ENCODE results near the gene SOX9.

The SOX9 gene

DNA sequence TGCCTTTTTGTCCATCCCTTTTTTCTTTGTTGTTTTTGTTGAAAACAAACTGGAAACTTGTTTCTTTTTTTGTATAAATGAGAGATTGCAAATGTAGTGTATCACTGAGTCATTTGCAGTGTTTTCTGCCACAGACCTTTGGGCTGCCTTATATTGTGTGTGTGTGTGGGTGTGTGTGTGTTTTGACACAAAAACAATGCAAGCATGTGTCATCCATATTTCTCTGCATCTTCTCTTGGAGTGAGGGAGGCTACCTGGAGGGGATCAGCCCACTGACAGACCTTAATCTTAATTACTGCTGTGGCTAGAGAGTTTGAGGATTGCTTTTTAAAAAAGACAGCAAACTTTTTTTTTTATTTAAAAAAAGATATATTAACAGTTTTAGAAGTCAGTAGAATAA, 4.9 kb downstream of the SOX9 start:
- H3K9me3 ChIP-seq (ENCODE audit: insufficient read depth, low read length), result no peaks in the 10 kb centered on the region

DNA sequence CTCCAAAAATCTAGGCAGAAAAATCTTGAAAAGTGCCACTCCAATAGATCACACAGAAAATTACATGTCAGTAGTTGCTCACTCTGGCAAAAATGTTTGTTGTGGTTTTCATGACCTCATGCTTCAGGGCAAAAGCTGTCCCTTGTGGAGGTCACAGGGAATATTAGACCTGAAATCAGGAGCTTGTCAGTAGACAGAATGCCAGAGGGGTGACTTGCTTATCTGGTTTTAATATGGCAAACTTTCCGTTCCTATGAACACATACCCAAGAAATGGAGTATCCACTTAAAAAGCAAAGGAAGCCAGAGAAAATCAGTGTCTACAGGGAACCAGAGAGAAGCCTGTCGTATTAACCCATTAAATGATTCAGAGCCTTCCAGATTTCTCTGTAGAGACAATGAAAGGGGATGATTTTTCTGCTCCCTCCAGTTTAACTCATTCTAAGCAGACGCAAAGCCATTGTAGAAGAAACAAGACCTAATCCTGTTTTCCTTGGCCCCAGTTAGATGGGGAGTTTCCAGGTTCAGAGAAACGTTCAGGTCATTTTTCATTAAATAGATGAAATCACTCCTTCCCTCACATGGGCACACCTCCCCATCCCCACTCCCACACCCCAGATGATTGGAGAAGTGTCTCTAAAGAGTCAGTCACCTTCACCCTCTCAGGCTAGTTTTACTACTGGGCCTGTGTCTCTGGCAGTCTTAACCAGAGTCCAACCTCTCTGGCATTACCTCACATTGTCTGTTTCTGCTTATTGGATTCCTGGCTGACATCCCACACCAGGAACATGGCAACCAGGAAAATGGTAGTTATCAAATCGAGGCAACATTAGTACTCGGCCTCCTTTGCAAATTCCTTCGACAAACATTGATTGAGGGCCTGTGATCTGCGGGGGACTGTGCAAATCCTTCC, 6.0 kb downstream of the SOX9 start:
- Histone ChIP-seq H3K9me2 (replicated peaks; ENCODE audit: insufficient read depth, low read length) (no peaks in the 10 kb centered on the region), H3K9me3 (ENCODE audit: insufficient read depth, low read length) (no peaks in the 10 kb centered on the region), H3K4me3 (ENCODE audit: insufficient read depth, low read length, poor library complexity, severe bottlenecking) (no peak overlapping the region), H3K79me2 (ENCODE audit: insufficient read depth, low read length) (no peaks in the 10 kb centered on the region), H3K4me2 (ENCODE audit: low read depth, low read length, poor library complexity, severe bottlenecking) (no peak overlapping the region), H3K27me3 (ENCODE audit: low read length) (no peaks in the 10 kb centered on the region), H3K9ac (ENCODE audit: low read length) (no peak overlapping the region), H3K36me3 (ENCODE audit: low read length) (no peaks in the 10 kb centered on the region), H4K20me1 (ENCODE audit: low read depth, low read length) (no peaks in the 10 kb centered on the region), H3K27ac (ENCODE audit: low read depth, low read length) (no peak overlapping the region), H2AFZ (ENCODE audit: low read depth, low read length, severe bottlenecking) (no peak overlapping the region), H3F3A (ENCODE audit: insufficient read depth) (no peaks in the 10 kb centered on the region)
- TF ChIP-seq CTCF (IDR thresholded peaks at IDR 0.05; ENCODE audit: insufficient read depth, low read length, poor library complexity, severe bottlenecking), result no peak
- TF ChIP-seq EZH2phosphoT487 (conservative IDR thresholded peaks at IDR 0.05; ENCODE audit: low read length), result no peak

More for the DNA sequence above, 4.9 kb downstream of the SOX9 start:
- Histone ChIP-seq H3K4me3 (ENCODE audit: insufficient read depth, low read length, poor library complexity, severe bottlenecking) (no peak overlapping the region), H3K9me2 (replicated peaks; ENCODE audit: insufficient read depth, low read length) (no peaks in the 10 kb centered on the region), H3K36me3 (ENCODE audit: low read length) (no peaks in the 10 kb centered on the region), H2AFZ (ENCODE audit: low read depth, low read length, severe bottlenecking) (no peak overlapping the region), H3K9ac (ENCODE audit: low read length) (no peak overlapping the region), H4K20me1 (ENCODE audit: low read depth, low read length) (no peaks in the 10 kb centered on the region), H3F3A (ENCODE audit: insufficient read depth) (no peaks in the 10 kb centered on the region), H3K27me3 (ENCODE audit: low read length) (no peaks in the 10 kb centered on the region), H3K79me2 (ENCODE audit: insufficient read depth, low read length) (no peaks in the 10 kb centered on the region), H3K4me2 (ENCODE audit: low read depth, low read length, poor library complexity, severe bottlenecking) (no peak overlapping the region), H3K27ac (ENCODE audit: low read depth, low read length) (no peak overlapping the region)
- no peak for TF ChIP-seq CTCF (IDR thresholded peaks at IDR 0.05; ENCODE audit: insufficient read depth, low read length, poor library complexity, severe bottlenecking)
- no peak for TF ChIP-seq EZH2phosphoT487 (conservative IDR thresholded peaks at IDR 0.05; ENCODE audit: low read length)

DNA sequence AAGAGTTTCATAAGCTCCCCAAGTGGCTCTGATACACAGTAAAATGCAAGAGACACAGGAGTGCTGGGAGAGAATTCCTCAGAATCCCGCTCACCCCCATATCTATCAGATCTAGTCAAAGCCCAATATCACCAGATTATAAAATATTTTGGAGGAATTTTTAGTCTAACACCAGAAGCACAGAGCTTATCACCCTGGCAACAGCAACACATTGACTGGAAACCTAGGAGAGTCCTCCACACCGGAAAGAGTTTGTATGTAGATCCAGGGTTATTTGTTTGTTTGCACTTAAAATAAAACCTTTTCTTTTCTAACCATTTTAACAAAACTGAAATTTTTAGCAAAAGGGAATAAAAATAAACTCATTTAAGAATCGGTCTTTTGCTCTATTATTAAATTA, 7.2 kb downstream of the SOX9 start:
- H3F3A ChIP-seq (ENCODE audit: insufficient read depth), result no peaks in the 10 kb centered on the region
- H3K36me3 ChIP-seq (ENCODE audit: low read length), result no peaks in the 10 kb centered on the region
- H3K9me3 ChIP-seq (ENCODE audit: insufficient read depth, low read length), result no peaks in the 10 kb centered on the region
- no peaks in the 10 kb centered on the region for H4K20me1 ChIP-seq (ENCODE audit: low read depth, low read length)
- H3K79me2 ChIP-seq (ENCODE audit: insufficient read depth, low read length), result no peaks in the 10 kb centered on the region
- no peaks in the 10 kb centered on the region for H3K9me2 ChIP-seq (replicated peaks; ENCODE audit: insufficient read depth, low read length)
- no peak overlapping the region for H3K9ac ChIP-seq (ENCODE audit: low read length)
- no peak overlapping the region for H2AFZ ChIP-seq (ENCODE audit: low read depth, low read length, severe bottlenecking)
- H3K27me3 ChIP-seq (ENCODE audit: low read length), result no peaks in the 10 kb centered on the region
- TF ChIP-seq EZH2phosphoT487 (conservative IDR thresholded peaks at IDR 0.05; ENCODE audit: low read length) (no peak), CTCF (IDR thresholded peaks at IDR 0.05; ENCODE audit: insufficient read depth, low read length, poor library complexity, severe bottlenecking) (no peak)
- H3K27ac ChIP-seq (ENCODE audit: low read depth, low read length), result no peak overlapping the region
- H3K4me2 ChIP-seq (ENCODE audit: low read depth, low read length, poor library complexity, severe bottlenecking), result no peak overlapping the region
- H3K4me3 ChIP-seq (ENCODE audit: insufficient read depth, low read length, poor library complexity, severe bottlenecking), result no peak overlapping the region
